ENCODE measurements around the gene RBBP7.

GRCh38 chrX:16852617-16853179 is 17.5 kb downstream of the RBBP7 start:
- TF ChIP-seq EZH2 (IDR thresholded peaks at IDR 0.05; ENCODE audit: insufficient read depth, poor library complexity, severe bottlenecking) = no peak
- no peak for TF ChIP-seq EZH2phosphoT487 (IDR thresholded peaks at IDR 0.05; ENCODE audit: insufficient read depth, low read depth)

All from GM23248 (cell line).